Measurements from ENCODE around the gene CHML.

The CHML gene

DNA sequence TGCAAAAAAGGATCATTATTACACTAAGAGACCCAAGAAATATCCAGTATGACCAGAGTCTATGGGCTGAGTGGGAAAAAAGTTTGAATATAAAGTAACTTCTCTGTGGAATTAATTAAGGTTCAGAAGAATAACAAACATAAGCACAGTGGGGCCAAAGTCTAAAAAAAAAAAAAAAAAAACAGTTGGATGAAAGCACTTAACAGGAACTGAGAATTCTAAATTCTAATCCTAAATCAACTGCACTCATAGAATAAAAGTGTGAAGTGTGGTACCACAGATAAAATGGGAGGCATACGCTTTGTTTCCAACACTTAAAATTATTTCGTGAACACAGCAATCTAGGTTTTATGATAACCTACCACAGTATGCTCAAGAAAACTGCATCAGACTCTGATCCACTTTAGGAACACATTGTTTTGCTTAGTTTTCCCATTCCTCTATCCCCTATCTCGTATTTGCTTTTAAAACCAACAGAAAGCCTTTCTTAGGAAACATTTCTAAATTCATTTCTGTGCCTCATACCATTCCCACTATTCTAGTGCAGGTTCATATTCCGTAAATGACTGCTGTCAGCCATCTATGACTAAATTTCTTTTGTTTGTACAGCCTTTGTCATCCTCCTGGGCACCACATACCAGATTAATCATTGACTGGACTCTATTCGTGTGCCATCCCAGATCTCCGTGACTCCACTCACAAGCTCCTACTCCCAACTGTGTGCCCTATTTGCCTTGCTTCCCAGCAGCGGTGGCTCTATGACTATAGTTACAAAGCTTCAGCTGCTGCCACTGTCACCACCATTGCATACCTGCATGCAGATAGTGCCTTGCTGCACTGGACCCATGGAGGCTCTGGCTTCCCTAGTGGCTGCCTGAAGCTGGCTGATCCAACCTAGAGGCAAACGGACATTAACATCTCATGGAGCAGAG lies 24.9 kb downstream of the CHML start:
- DNase-seq, result no peak

DNA sequence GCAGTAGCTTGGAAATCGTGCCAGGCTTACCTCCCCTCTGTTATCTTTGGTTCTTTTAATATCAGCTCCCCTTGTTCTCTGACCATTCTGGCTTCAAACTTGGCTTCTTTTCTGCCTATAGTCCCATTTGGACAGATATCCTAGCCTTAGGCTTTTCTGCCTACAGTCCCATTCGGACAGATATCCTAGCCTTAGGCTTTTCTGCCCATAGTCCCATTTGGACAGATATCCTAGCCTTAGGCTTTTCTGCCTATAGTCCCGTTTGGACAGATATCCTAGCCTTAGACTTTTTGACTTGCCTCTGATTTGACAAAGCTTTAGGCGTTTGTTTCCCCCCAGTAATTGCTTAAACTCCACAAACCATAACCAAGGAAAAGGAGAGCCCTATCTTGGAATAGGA lies 25.6 kb downstream of the CHML start:
- DNase-seq, result no peak

DNA sequence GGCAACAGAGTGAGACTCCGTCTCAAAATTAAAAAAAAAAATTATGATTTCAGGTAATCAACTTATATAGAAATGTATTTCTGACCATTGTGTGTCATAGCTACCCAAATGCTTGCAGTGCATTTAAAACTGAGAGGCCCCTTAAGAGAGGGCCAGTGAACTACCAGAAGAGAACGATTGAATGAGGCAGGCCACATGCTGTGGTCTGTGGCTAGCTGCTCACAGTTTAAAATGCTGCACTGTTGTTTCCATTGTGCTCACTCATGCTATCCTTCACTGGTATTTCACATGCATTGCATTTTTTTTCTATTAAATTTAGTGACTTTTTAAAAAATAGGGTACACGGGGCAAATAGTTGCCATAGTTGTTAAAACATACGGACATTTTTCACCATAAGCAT lies 26.0 kb downstream of the CHML start:
- no peak for DNase-seq

DNA sequence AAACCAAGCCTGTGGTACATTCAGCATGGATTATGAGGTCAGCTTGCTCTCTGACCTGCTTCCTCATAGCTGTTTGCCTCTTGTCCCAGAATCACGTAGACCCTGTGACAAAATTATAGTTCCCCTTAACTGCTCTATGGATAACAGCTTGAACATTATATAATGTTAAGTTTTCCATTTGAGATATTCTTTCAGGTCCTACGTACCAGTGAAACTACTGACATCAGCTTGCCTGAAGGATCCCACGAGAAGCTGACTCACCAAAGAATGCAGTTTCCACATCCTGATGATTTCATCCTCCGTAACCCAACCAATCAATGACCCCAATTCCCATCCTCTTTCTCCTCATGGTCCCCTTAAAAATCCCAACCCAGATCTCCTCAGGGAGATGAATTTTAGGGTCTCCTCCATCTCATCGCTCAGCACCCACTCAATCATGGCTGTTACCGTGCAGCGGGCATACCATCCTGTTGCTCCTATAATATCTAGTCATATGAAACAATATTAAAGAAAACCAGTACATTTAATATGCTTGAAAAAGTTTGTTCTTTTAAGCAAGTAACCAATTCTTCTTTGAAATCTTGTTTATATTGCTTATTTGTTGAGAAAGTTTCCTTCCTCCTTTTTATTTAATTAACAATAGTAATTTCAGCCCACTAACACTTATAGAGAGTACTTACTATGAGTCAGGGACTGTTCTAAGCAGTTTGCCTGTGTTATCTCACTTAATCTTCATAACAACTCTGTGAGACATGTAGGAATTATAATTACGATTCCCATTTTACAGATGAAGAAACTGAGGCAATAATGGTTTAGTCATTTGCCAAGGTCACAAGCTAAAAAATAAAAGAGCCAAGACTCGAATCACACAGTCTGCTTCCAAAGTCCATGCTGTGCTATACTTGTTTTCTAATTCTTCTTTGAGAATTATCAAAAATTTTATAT lies 27.4 kb downstream of the CHML start:
- no peak for DNase-seq

DNA sequence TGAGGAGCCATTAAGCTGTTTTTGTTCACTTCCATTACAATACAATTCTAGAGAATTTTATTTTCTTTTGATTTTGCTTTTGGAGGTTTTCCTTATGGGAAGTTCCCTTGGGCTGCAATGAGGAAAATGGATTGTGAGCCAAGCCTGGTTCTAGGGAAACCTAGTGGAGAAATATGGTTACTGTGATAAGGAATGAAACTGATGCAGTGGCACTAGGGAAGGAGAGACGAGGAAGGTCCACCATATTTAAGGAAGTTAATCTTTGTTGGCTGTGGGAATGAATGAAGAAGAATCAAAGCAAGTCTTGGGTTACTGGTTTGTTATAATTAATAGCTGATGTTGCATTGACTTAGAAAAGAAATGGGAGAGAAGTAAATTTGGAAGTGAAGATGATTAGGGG lies 28.4 kb downstream of the CHML start:
- no peak for DNase-seq

DNA sequence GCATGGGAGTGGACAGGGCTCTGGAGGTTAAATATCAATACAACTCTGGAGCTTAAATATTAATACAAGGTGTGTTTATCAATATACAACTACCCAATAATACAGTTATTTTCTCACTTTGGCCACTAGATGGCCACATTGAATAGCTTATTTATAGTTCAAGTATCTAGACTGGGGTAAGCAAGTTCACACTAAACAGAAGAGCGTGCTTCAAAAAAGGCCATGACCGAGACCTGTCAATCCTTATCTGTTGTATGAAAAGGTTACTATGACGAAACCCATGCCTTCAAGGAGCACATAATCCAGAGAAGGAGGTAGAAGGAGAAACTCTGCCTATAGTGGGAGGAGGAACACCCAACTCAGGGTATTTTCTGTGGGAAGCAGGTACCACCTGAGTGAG lies 29.1 kb downstream of the CHML start:
- DNase-seq, result no peak

DNA sequence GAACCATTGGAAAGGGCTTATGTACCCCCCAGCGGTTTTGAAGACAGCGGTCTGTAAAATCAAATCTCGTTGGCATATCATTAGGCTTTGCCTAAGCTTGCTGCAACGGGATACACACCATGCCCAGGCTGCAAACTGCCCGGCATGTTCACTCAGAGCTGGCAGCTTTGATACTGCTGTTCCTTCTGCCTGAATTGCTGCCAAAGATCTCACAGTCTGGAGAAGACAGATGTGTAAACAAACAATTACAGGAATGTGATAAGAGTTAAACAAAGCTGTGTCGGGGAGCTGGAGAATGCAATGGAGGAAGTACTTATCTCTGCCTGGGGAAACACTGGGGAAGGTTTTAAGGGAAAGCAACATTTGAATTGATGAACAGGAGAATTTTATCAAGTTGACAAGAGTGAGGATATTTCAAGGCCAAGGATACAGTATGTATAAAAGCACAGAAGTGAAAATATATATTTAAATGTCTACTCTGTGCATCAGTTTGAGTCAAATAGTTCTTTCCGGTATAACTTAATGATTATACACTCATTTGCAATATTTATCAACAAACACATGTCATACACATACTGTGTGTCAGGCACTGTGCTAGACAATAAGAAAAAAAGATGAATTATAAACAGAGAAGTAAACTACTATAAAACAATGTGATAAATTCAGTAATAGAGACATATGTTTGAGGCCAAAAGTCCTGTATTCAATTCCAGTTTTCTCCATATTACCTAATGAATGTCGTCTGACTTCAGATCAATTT lies 29.9 kb downstream of the CHML start:
- DNase-seq, result peak; percentile 52

DNA sequence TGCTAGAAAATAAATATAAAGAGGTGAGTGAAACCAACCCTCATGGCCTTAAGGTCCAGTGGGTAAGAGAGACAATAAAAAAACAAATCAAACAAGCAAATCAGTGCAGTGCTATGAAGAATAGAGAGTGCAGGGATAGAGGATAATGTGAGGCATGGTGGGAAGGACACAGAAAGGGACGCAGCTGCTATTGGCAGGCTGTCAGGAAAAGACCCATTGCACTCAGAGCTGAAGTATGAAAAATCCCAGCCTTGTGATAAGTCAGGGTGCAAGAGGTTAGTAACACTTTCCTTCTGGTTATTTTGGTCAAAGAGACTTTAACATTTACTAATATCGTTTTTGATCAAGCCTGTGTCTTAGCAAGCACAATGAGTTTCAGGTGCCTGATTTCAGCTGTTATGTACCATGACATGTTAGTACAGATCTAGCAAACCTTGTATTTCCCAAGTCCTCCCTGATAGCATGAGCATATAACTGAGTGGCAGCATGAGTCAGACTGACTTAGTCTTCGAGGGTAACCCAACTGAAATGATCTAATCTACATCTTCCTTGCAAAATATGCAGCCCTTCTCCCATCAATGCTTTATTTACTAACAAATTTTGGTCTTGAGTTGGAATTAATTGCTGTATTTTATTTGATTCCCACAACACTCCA lies 31.7 kb downstream of the CHML start:
- DNase-seq, result no peak

DNA sequence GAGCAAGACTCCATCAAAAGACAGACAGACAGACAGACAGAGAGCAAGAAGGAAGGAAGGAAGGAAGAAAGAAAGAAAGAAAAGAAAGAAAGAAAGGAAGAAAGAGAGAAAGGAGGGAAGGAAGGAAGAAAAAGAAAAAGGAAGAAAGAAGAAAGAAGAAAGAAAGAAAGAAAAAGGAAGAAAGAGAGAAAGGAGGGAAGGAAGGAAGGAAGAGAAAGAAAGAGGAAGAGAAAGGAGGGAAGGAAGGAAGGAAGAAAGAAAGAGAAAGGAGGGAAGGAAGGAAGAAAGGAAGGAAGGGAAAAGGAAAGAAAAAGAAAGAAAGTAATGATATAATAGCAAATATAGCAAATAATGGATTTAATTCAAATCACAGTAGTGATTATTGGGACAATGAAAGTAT lies 32.7 kb downstream of the CHML start:
- no peak for DNase-seq

DNA sequence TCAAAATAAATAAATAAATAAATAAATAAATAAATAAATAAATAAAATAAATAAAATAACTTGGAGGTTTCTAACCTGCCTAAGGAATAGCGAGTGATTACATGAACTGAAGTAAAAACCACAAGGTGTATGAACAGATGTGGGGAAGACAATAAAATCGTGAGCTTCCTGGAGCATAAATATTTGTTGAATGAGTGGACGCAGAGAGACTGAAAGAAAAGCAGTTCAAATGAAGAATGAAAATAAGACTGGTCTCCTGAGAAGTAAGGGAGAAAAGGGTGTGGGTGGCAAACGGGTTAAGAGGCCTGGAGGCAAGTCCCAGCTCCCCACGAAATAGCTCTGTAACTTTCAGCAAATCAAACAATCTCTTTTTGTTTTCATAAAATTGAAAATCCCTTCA lies 33.6 kb downstream of the CHML start:
- no peak for DNase-seq

DNA sequence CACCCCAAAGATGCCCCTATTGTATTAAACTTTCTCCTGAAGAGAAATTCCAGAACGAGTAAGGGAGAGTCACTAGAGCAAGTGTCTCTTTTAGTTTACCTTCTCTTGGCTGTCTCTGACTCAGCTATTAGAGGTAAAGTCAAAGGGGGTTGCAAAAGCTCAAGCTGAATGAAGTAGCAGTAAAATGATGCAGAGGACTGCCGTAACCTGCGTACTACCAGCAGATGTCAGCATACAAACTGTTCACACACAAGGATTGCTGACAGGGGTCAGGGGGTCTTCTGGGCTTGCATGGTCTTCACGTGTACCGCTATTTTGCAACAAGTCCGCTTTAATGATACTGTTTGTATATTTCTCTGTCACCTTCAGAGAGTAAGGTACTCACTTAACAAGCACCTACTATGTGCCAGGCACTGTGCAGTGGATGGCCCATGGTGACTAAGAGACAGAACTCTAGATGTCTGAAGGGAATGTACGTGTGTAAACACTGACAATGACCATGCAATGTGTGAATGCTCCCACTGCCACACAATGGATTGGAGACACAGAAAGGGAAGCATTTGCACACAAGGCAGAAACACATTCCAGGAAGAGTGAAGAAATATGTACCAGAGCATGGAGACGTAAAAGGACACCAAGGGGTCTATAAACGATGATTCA lies 34.9 kb downstream of the CHML start:
- no peak for DNase-seq

DNA sequence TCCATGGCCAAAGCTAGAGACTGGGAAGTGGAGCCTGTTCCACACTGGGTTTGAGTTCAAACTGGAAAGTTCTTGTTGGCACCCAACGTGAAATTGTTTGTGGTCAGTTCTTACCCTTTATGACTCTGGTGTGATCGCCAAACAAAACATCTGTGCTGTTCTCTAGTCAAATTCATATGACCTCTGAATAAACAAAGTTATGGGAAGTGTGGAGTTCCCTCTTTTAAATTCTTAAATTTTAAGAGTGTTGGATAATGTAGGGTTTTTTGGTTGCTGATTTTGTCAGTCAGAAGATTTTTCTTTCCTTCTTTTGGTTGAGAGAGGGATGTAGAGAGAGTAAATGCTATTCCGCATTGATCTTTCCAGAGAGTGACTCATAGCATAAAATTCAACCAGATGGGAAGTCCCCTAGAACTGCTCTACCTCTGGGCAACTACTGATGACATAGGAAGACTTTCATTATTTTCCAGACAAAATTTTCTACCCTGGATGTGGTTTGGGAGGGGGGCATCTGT lies 36.4 kb downstream of the CHML start:
- DNase-seq, result no peak

DNA sequence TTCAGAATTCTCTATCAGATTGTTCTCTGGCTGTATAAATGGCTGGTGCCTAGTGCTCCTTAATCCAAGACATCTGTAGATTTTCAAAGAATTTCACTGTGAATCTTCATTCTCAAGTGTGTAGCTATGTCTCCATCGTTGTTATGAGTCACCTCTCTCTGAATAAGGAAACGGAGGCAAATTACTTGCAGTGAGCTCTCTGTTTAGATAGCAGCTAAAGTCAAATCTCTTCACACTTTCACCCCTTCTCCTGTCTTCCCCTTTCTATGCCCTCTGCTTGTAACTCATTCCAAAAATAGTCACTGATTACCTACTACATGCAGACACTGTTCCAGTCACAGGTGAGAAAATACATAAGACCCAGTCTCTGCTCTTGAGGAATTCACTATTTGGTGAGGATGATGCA lies 39.7 kb downstream of the CHML start:
- DNase-seq, result no peak

DNA sequence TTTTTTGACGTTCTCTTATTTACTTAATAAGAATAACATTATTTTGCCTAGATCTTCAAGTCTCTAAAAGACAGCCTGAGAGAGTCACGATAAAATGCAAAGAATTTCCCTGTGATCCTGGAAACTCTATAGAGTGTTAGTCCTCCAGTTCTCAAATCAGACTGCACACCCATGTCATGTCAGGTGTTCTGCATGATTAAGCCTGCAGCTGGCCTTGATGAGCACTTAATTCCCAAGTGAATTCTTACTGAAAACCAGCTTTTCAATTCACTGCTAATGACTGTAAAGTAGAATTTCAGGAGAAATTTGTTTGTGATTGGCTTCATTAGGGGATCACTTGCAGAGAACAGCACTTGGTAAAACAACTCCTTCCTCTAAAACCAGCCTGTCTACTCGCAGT lies 41.9 kb downstream of the CHML start:
- DNase-seq, result no peak

DNA sequence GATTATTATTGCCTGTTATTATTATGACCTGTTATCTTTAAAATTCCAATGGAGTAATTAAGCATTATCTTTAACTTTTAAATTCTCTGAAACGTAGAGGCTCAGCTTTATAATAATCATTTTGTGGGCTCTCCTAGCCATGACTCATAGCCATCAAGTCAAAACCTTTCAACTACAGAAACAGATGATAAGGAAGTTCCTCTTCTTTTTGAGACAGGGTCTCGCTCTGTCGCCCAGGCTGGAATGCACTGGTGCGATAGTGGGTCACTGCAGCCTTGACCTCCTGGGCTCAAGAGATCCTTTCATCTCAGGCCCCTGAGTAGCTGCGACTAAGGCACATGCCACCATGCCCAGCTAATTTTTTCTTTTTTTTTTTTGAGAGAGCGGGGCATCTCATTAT lies 43.5 kb downstream of the CHML start:
- no peak for DNase-seq

DNA sequence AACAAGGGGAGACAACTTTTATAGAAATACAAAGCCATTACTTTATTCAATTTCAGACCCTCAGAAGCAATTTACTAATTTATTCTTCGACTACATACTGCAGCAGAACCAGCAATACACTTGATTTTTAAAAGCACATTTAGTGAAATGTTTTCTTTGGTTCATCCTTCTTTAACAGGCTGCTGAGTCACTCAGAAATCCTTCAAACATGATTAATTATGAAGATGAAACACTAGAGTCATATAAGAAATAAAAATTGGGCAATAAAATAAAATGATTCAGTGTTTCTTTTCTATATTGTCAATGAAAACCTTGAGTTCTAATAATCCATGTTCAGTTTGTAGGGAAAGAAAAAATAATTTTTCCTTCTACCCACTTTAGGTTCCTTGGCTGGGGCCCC lies 47.0 kb downstream of the CHML start:
- no peak for DNase-seq

DNA sequence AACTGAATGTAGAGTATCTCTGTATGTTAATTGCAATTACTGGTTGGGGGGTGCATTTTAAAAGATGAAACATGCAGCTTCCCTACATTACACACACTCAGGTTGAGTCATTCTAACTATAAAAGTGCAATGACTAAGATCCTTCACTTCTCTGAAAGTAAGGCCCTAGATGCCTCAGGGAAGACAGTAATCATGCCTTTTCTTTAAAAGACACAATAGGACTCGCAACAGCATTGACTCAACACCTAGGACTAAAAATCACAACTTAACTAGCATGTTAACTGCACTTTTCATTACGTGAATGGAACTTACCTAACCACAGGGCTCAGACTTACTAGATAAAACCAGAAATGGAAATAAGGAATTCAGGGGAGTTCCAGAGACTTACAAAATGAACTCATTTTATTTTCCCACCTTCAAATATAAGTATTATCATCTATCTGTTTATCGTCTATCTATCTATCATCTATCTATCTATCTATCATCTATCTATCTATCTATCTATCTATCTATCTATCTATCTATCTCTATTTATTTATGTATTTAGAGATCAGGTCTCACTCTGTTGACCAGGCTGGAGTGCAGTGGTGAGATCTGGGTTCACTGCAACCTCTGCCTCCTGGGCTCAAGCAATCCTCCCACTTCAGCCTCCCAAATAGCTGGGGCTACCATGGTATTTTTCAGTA lies 47.8 kb downstream of the CHML start:
- DNase-seq, result no peak

DNA sequence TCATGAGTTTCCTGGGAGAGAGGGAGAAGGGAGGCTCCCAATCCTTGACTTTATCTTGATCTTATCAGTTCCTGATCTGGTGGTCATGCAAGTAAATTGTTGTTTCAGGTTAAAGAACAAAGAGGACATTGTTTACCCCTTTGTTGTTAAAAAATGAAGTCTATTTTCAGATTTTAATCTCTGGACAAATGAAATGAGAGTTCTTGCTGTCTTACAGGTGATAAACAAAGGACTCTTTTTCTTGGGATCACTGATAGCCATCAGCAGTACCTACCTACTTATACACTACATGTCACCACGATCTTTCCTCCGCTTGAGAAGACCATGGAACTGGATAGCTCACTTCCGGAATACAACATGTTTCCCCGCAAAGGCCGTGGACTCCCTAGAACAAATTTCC lies 48.4 kb downstream of the CHML start:
- no peak for DNase-seq

DNA sequence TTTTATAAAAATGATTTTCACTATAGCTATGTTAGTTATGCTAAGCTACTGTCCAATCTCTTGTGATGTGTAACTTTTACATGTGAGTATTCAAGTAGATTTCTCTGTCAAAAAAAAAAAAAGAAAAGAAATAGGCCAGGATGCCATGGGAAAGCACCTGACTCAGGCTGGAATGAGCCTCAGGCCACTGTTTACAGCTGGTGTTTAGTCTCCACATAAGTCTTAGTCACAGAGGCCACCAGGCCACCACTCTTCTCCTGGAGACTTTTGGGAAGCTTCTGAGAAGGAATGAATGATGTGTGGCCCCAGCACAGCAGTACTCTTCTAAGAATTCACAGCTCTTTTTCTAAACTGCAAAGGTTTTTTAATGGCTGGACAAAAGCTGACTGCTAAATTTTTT lies 48.9 kb downstream of the CHML start:
- no peak for DNase-seq

DNA sequence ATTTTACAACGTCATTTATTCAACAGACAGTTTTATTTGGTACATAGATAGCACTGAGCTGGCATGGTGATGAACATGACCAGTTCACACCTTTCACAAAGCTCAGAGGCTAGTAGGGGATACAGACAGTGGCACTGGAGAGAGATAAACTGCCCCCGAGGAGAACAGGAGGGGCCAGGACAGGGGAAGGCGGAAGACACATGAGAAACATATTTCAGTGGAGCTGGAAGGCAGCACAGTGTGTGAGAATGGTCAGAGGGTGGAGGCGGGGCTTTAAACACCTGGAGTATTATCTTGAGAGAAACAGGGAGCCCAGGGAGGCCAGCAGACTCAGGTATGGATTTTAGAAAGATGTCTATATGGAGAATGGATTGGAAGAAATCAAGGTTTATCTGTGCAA lies 49.5 kb downstream of the CHML start:
- DNase-seq, result no peak
